NCI-H2171 treated with DMSO at 0.1 percent for 48 hours (cell line): ENCODE measurements around the gene SDCBP2.

ENCODE experiments used
- DNase-seq: peaks from one replicate; lab custom pipeline; 2025; lab: John Stamatoyannopoulos, UW

SDCBP2 gene

GRCh38 chr20:1331101-1331500, 2.2 kb upstream of the SDCBP2 start:
- DNase-seq = no peak

GRCh38 chr20:1330075-1330830, 1.3 kb upstream of the SDCBP2 start:
- DNase-seq = no peak

GRCh38 chr20:1327827-1328679, 886 bp downstream of the SDCBP2 start:
- DNase-seq = no peak

- DNase-seq = no peak
Observed at GRCh38 chr20:1327241-1327653, 1.7 kb downstream of the SDCBP2 start.

- DNase-seq = no peak
Observed at GRCh38 chr20:1326031-1326930, 2.7 kb downstream of the SDCBP2 start.

- DNase-seq = peak; percentile 98
Observed at GRCh38 chr20:1325173-1326030, 3.5 kb downstream of the SDCBP2 start.

GRCh38 chr20:1324598-1325172, 4.3 kb downstream of the SDCBP2 start:
- DNase-seq = no peak

- no peak for DNase-seq
Observed at GRCh38 chr20:1323830-1324597, 4.9 kb downstream of the SDCBP2 start.

- no peak for DNase-seq
Observed at GRCh38 chr20:1323256-1323655, 5.7 kb downstream of the SDCBP2 start.

- no peak for DNase-seq
Observed at GRCh38 chr20:1322511-1323245, 6.3 kb downstream of the SDCBP2 start.

GRCh38 chr20:1321654-1321939, 7.3 kb downstream of the SDCBP2 start:
- no peak for DNase-seq

GRCh38 chr20:1320902-1321653, 7.9 kb downstream of the SDCBP2 start:
- no peak for DNase-seq

- DNase-seq = no peak
Observed at GRCh38 chr20:1320016-1320415, 8.9 kb downstream of the SDCBP2 start.

GRCh38 chr20:1319462-1319861, 9.5 kb downstream of the SDCBP2 start:
- DNase-seq = no peak

- DNase-seq = no peak
Observed at GRCh38 chr20:1319051-1319450, 9.9 kb downstream of the SDCBP2 start.

- DNase-seq = no peak
Observed at GRCh38 chr20:1317545-1318255, 11.2 kb downstream of the SDCBP2 start.

GRCh38 chr20:1315804-1316203, 13.1 kb downstream of the SDCBP2 start:
- DNase-seq = no peak
